ENCODE measurements around the gene PLEKHO2.

DNA sequence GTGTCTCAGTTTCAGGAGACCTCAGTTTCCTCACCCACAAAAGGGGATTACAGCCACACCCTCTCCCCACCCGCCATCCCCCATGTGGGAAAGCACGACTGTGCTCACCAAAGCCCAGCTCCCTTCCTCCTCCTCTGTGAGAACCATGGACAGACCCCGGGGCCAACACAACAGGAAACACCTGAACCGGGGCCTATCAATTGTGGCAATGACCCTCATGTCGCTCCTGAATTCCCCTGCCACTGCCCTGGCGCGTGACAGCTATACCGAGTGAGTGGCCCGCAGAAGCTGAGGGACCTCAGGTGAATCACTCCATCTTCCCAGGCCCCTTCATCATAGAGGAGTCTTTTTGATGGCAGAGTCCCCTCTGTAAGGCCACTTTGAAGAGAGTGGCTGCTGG, 28.6 kb downstream of the PLEKHO2 start:
- TF ChIP-seq RARB (CRISPR knock-in tag; IDR thresholded peaks at IDR 0.05) = no peak
- TF ChIP-seq, protein P1, sequence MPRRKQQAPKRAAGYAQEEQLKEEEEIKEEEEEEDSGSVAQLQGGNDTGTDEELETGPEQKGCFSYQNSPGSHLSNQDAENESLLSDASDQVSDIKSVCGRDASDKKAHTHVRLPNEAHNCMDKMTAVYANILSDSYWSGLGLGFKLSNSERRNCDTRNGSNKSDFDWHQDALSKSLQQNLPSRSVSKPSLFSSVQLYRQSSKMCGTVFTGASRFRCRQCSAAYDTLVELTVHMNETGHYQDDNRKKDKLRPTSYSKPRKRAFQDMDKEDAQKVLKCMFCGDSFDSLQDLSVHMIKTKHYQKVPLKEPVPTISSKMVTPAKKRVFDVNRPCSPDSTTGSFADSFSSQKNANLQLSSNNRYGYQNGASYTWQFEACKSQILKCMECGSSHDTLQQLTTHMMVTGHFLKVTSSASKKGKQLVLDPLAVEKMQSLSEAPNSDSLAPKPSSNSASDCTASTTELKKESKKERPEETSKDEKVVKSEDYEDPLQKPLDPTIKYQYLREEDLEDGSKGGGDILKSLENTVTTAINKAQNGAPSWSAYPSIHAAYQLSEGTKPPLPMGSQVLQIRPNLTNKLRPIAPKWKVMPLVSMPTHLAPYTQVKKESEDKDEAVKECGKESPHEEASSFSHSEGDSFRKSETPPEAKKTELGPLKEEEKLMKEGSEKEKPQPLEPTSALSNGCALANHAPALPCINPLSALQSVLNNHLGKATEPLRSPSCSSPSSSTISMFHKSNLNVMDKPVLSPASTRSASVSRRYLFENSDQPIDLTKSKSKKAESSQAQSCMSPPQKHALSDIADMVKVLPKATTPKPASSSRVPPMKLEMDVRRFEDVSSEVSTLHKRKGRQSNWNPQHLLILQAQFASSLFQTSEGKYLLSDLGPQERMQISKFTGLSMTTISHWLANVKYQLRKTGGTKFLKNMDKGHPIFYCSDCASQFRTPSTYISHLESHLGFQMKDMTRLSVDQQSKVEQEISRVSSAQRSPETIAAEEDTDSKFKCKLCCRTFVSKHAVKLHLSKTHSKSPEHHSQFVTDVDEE (CRISPR knock-in tag; IDR thresholded peaks at IDR 0.05) = no peak
- TF ChIP-seq OSR1 (CRISPR knock-in tag; IDR thresholded peaks at IDR 0.05) = no peak
- TF ChIP-seq, protein P2, sequence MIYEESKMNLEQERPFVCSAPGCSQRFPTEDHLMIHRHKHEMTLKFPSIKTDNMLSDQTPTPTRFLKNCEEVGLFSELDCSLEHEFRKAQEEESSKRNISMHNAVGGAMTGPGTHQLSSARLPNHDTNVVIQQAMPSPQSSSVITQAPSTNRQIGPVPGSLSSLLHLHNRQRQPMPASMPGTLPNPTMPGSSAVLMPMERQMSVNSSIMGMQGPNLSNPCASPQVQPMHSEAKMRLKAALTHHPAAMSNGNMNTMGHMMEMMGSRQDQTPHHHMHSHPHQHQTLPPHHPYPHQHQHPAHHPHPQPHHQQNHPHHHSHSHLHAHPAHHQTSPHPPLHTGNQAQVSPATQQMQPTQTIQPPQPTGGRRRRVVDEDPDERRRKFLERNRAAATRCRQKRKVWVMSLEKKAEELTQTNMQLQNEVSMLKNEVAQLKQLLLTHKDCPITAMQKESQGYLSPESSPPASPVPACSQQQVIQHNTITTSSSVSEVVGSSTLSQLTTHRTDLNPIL (CRISPR knock-in tag; IDR thresholded peaks at IDR 0.05; ENCODE audit: low read depth) = no peak
- no peak for TF ChIP-seq ESRRG (CRISPR knock-in tag; IDR thresholded peaks at IDR 0.05)
- no peak for TF ChIP-seq ZC3H10 (CRISPR knock-in tag; IDR thresholded peaks at IDR 0.05)
- no peak for TF ChIP-seq ARNTL (CRISPR knock-in tag; IDR thresholded peaks at IDR 0.05; ENCODE audit: borderline replicate concordance, low read depth)
- no peak for TF ChIP-seq CSDC2 (CRISPR knock-in tag; IDR thresholded peaks at IDR 0.05)
- no peak for TF ChIP-seq ZFP30 (CRISPR knock-in tag; IDR thresholded peaks at IDR 0.05)
- no peak for TF ChIP-seq TCF4 (CRISPR knock-in tag; IDR thresholded peaks at IDR 0.05; ENCODE audit: borderline replicate concordance)
- no peak for TF ChIP-seq ZNF70 (CRISPR knock-in tag; IDR thresholded peaks at IDR 0.05)
